Measurements from ENCODE around the gene RERE.

Gene RERE

GRCh38 chr1:8663090-8663802, 154.2 kb downstream of the RERE start:
- DNase-seq, result no peak

GRCh38 chr1:8662380-8663072, 154.9 kb downstream of the RERE start:
- no peak for DNase-seq

- DNase-seq, result peak; percentile 31
Measured at GRCh38 chr1:8661185-8662110, 156.0 kb downstream of the RERE start.

GRCh38 chr1:8660411-8660828, 157.0 kb downstream of the RERE start:
- DNase-seq, result peak; percentile 82

- DNase-seq, result no peak
Measured at GRCh38 chr1:8659593-8659992, 157.8 kb downstream of the RERE start.

- no peak for DNase-seq
Measured at GRCh38 chr1:8653878-8654277, 163.6 kb downstream of the RERE start.

- no peak for DNase-seq
Measured at GRCh38 chr1:8652467-8653046, 164.9 kb downstream of the RERE start.

- no peak for DNase-seq
Measured at GRCh38 chr1:8651962-8652361, 165.5 kb downstream of the RERE start.

GRCh38 chr1:8651236-8651890, 166.1 kb downstream of the RERE start:
- no peak for DNase-seq

GRCh38 chr1:8649875-8650274, 167.6 kb downstream of the RERE start:
- DNase-seq, result no peak

GRCh38 chr1:8649027-8649426, 168.4 kb downstream of the RERE start:
- DNase-seq, result no peak

GRCh38 chr1:8646996-8647395, 170.4 kb downstream of the RERE start:
- no peak for DNase-seq

GRCh38 chr1:8646189-8646588, 171.3 kb downstream of the RERE start:
- DNase-seq, result no peak

GRCh38 chr1:8643542-8644536, 173.6 kb downstream of the RERE start:
- DNase-seq, result no peak

GRCh38 chr1:8642114-8642513, 175.3 kb downstream of the RERE start:
- no peak for DNase-seq

- no peak for DNase-seq
Measured at GRCh38 chr1:8641377-8641997, 176.0 kb downstream of the RERE start.

GRCh38 chr1:8640950-8641349, 176.5 kb downstream of the RERE start:
- DNase-seq, result no peak

- DNase-seq, result no peak
Measured at GRCh38 chr1:8639148-8639547, 178.3 kb downstream of the RERE start.

GRCh38 chr1:8633741-8634501, 183.5 kb downstream of the RERE start:
- DNase-seq, result no peak

GRCh38 chr1:8632102-8632501, 185.3 kb downstream of the RERE start:
- no peak for DNase-seq
